PC-9 (cell line): Measurements from ENCODE around the gene CEBPB.

Experiments
- EZH2 ChIP-seq: fragments of 200-600 bp; sonication (generic); IDR thresholded peaks from 2 replicates; pipeline ENCODE4 v1.8.0; 2017; ENCODE audit warnings: antibody characterized with exemption, low read depth
- TF ChIP-seq, protein P1 (sequence below): fragments of 200-600 bp; sonication (generic); conservative IDR thresholded peaks from 2 replicates; pipeline ENCODE4 v1.6.1; 2017; ENCODE audit warnings: mixed run types, antibody characterized with exemption, mild to moderate bottlenecking, moderate library complexity

DNA sequence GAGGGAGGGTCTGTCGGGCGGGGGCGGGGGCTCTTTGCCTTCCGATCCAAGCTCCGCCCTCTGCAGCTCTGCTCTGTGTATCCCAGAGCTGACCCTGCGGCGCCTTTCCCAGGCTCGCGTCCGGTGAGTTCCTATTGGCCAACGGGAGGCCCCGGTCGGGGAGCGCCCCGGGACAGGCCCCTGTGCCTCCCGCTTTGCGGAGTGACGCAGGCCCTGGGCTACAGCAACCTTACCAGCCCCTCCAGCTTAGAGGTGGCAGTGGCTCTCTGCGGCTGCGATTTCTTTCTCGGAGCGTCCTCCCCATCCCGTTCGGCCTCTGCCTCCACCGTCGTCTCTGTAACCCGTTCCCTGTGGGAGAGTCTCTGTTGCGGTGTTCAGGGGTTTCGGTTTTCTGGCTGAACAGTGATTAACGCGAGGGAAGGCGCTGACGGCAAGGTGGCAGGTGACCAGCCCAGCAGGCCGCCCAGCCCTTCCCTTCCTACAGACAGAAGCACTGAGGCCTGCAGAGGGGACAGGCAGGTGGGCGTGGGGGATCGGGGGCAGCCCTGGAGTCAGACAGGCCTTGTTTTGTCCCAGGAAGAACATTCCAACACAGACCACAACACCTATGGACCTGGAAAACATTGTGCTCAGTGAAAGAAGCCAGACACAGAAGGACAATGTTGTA is 18.1 kb upstream of the CEBPB start:
- TF ChIP-seq, protein P1, sequence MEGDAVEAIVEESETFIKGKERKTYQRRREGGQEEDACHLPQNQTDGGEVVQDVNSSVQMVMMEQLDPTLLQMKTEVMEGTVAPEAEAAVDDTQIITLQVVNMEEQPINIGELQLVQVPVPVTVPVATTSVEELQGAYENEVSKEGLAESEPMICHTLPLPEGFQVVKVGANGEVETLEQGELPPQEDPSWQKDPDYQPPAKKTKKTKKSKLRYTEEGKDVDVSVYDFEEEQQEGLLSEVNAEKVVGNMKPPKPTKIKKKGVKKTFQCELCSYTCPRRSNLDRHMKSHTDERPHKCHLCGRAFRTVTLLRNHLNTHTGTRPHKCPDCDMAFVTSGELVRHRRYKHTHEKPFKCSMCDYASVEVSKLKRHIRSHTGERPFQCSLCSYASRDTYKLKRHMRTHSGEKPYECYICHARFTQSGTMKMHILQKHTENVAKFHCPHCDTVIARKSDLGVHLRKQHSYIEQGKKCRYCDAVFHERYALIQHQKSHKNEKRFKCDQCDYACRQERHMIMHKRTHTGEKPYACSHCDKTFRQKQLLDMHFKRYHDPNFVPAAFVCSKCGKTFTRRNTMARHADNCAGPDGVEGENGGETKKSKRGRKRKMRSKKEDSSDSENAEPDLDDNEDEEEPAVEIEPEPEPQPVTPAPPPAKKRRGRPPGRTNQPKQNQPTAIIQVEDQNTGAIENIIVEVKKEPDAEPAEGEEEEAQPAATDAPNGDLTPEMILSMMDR, result no peak
- no peak for TF ChIP-seq EZH2
